ENCODE data around the gene TENM3.

GRCh38 chr4:182538031-182538430, 294.8 kb downstream of the TENM3 start:
- TF ChIP-seq CTCF (IDR thresholded peaks at IDR 0.05; ENCODE audit: extremely low read depth in 1 of 2, insufficient read depth in 1 of 2, low read depth in 1 of 2, low read length in 2 of 2) (no peak), POLR2A (IDR thresholded peaks at IDR 0.05; ENCODE audit: low read depth, low read length) (no peak), MAX (IDR thresholded peaks at IDR 0.05; ENCODE audit: insufficient read depth, insufficient read length) (no peak), EZH2 (IDR thresholded peaks at IDR 0.05; ENCODE audit: borderline replicate concordance, low read depth, low read length, severe bottlenecking) (no peak), POLR2AphosphoS5 (IDR thresholded peaks at IDR 0.05; ENCODE audit: insufficient read depth, low read depth, low read length) (no peak), MYC (IDR thresholded peaks at IDR 0.05; ENCODE audit: low read depth, low read length) (no peak), JUN (IDR thresholded peaks at IDR 0.05; ENCODE audit: borderline replicate concordance, insufficient read depth, insufficient read length, low read depth) (no peak), FOS (IDR thresholded peaks at IDR 0.05; ENCODE audit: borderline replicate concordance, insufficient read depth, low read length) (no peak), GATA2 (IDR thresholded peaks at IDR 0.05; ENCODE audit: insufficient read depth, insufficient read length, low read depth, low read length) (no peak)
